Hematopoietic multipotent progenitor cell (in vitro differentiated cells): ENCODE measurements around the gene THAP2. TPM values are rescaled to one million over a fixed set of nuclear protein-coding genes. Genes with fewer than 3 reads are reported as not detected.

Experiments
- DNase-seq, 3 donors: peaks; one replicate each; pipeline ENCODE4 v3.0.0-alpha.2; 2011 to 2015; ENCODE audit warnings: low read depth in 2 of 3, low spot score in 2 of 3
- total RNA-seq: library from RNA; depleted of rRNA; stranded (reverse); fragments of >200 nt; gene quantifications from one replicate; pipeline ENCODE4 v1.2.3, GENCODE V29; 2012

The THAP2 gene
- 1.6 TPM for total RNA-seq

DNA sequence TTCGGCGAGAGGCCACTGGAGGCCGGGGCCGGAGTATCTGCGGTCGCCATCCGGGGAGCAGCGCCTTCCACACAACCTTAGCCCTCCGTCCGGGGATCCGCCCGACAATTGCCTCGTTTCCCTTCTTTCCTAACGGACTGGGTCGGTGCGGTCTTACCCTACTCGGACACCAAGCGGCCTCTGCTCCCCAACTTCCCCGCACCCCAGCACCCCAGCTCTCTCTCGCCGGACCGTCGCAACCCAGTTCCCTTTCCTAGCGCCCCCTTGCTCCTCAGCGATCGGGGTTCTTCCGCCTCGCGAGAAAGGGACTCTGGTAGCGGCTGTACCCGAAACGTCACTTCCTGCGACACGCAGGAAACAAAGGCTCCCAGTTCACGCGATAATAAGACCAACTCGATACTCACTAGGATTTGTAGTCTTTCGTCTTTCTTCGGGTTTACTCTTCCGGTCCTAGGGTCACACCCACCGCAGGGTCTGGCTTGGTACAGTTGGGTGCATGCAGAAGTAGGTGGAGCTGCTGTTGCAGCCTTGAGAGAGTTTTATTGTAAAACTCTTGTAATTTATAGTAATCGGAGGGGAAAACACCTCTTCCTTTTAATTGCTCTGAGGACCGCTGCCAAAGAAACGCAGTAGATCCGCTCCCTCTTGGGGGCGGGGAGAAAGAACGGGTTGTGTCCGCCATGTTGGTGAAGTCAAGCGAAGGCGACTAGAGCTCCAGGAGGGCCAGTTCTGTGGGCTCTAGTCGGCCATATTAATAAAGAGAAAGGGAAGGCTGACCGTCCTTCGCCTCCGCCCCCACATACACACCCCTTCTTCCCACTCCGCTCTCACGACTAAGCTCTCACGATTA, at the start of gene THAP2, which contains the start of gene ZFC3H1:
Gene THAP2 (plus strand): TSS at position 741 of the 850 bp plus-strand sequence. CDS start 209 bp downstream, outside the sequence.
Gene ZFC3H1 (minus strand): TSS at position 288 of the 850 bp plus-strand sequence. CDS start 238 bp downstream, at position 50.
- DNase-seq: peak; percentile 85 to 99 (median 98)

- no peak for DNase-seq
These were observed 42.2 kb upstream of the THAP2 start for GRCh38 chr12:71621938-71622337.

GRCh38 chr12:71625476-71625875, 38.6 kb upstream of the THAP2 start:
- no peak for DNase-seq

- peak in 2 of 3 donors; percentile 68 to 92 for DNase-seq
These were observed 38.0 kb upstream of the THAP2 start for GRCh38 chr12:71626098-71626497.

DNA sequence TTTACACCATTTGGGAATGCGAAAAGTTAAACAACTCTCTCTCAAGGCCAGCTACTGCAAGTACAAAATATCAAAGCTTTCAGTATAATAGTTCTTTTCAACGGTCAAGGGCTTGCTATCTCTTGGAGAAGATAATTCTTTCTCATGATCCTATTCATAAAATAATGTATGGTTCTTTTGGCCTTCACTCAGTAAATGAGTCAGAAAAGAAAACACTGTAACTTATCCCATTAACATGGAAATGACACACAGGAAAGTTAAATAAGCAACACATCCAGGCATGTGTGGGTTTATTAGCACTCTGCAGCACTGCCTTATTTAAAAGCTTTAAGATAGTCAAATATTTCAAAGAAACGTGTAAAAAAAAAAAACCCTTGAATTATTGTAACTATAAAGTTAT, 37.3 kb upstream of the THAP2 start:
- no peak for DNase-seq

DNA sequence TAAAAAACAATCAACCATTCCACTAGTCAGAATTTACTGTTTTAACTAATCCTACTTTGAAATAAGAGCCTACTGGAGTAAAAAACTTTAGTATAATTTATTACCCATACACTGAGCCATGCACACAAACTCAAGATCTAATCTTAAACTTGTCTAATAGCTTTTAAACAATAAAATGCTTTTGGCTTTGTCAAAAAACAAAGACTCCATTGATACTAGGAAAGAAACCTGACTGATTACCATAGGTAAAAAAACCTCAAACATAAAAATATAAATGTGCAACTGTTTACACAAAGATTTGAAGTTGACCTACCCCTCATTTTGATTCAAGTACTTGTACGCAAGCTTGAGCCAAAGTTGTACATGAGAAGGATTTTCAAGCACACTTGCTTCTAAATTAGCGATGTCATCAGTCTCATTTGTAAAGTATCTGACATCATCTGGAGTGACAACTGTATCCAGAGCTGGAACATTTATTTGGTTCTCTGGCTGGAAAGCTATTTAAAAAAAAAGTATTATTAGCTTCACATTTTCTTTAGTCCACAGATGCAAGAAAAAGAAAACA, 36.6 kb upstream of the THAP2 start:
- DNase-seq: no peak

DNA sequence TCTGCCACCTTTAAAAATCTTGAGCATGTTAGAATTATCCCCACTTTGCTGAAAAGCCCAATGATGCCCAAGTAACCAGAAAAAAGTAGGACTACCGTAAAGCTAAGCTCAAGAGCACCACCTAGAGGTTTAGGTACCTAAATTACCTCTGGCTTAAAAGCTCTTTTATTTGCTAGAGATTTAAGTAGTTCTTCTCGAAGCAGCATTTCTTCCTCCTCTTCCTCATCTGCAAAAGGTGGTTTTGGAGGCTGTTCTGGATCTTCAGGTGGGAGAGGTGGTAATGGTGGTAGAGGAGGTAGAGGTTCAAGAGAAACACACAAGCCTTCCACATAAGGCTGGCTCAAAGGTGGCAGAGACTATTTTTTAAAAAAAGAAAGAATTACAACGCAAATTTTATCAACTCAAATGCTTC, 27.4 kb upstream of the THAP2 start:
- DNase-seq: peak; percentile 10 to 83 (median 60)

- no peak for DNase-seq
These were observed 25.6 kb upstream of the THAP2 start for GRCh38 chr12:71638499-71638898.

GRCh38 chr12:71639341-71639760, 24.8 kb upstream of the THAP2 start:
- DNase-seq: peak in 1 of 3 donors; percentile 22

DNA sequence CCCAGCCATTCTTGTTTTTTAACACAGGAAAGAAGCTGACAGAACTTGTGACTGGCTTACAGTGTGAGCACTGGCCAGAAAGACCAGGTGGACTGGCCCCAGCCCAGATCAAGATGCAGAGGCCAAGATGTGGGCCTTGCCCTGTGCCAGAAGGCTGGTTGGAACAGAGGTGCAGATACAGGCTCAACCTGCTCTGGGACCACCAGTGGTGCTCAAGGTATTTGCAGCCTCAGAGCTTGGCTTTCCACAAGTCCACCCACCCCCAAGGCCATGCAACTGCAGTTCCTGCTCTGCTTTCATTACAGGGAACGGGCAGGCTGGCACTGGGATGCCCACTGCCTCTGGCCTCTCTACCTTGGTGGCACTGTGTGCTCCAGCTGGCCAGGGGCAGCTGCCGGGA, 23.8 kb upstream of the THAP2 start:
- no peak for DNase-seq

- no peak for DNase-seq
These were observed 22.7 kb upstream of the THAP2 start for GRCh38 chr12:71641390-71641789.

GRCh38 chr12:71642264-71642663, 21.8 kb upstream of the THAP2 start:
- no peak for DNase-seq

- peak in 1 of 3 donors; percentile 35 for DNase-seq
These were observed 18.8 kb upstream of the THAP2 start for GRCh38 chr12:71645268-71645667.

DNA sequence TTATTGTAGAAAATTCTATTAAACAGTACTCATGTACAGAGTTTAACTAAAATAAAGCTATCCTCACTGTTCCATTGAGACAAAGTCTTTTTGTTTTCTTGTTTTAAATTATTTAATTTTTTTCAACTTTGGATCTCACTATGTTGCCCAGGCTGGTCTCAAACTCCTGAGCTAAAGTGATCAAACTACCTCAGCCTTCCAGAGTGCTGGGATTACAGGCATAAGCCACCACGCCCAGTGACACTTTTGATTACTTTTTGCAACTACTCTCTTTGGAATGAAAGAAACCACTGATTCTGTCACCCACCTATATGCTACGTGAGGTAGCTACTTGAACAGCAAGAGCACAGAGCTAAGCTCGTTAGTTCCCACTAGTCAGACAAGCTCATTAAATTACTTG, 17.6 kb upstream of the THAP2 start:
- no peak for DNase-seq

- DNase-seq: no peak
These were observed 15.6 kb upstream of the THAP2 start for GRCh38 chr12:71648537-71648936.

DNA sequence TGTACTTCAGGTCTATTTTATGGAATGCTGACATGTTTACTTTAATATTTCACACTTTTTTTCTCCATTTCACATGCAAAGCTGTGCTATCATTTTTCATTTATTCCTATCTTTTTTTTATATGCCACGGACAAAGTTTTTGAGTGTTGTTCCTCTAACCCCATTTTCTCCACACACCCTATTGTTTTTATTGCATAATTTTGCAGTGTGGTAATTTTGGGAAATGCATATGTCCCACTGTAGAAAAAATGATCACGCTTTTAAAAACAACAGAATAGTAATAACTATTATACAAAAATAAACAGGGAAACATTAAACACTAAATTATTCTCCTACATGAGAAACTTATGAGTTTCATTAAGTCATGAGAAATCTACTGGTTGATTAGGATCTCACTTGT, 14.7 kb upstream of the THAP2 start:
- DNase-seq: no peak

GRCh38 chr12:71652656-71653055, 11.4 kb upstream of the THAP2 start:
- no peak for DNase-seq

DNA sequence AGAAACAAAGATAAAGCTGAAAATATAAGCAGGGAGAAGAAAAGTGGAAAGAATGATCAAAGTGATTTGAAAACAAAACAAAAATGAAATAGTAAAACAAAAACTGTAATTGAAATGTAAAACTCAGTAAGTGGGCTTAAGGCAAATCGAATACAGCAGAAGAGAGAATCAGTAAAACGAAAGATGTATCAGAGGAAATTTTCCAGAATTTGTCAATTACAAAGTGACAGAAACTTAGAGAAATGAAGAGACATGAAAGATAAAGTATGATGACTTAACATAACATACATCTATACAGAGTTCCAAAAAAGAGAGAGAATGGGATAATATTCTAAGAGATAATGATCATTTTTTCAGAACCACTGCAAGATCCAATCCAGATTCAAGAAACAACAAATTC, 11.0 kb upstream of the THAP2 start:
- DNase-seq: no peak

- DNase-seq: no peak
These were observed 9.9 kb upstream of the THAP2 start for GRCh38 chr12:71654200-71654599.

GRCh38 chr12:71655495-71655894, 8.6 kb upstream of the THAP2 start:
- no peak for DNase-seq

DNA sequence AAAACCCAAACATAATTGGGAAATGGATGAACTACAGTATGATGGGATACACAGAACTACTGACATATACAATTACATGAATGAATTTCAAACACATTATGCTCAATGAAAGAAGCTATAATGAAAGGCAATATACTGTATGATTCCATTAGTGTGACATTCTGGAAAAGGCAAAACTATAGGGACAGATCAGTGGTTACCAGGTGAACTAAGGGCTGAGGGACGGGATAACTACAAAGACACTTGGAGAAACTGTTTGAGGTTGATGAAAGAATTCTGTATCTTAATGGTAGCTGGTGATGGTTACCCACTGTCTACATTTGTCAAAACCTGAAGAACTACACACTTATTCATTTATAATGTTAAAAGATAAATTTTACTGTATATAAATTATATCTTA, 8.2 kb upstream of the THAP2 start:
- DNase-seq: no peak

DNA sequence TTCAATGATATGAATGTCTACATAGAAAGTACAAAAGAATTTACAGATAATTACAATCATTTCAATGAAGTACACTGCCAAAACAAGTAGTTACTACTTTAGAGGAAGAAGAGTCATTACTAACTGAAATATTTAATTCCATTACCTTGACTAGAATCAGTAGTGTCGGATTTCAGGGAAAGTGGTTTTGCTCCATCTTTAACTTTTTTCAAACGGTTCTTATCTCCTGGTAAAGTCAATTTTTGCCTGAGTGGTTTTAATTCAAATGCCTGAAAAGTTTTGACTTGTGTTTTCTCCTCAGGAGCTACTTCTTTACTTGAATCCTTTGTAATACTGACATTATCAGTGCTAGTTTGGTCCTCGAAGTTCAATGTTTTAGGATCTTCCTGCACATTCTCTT, 7.4 kb upstream of the THAP2 start:
- no peak for DNase-seq
